Hepatocyte (in vitro differentiated cells): ENCODE data around the gene TNFSF13.

ENCODE experiments used
- EZH2 ChIP-seq: fragments of 200-600 bp; sonication (generic); IDR thresholded peaks from 2 replicates; pipeline ENCODE4 v1.6.1; 2016; ENCODE audit warnings: antibody characterized with exemption, mild to moderate bottlenecking, borderline replicate concordance
- EZH2phosphoT487 ChIP-seq: fragments of 200-600 bp; sonication (generic); IDR thresholded peaks from one replicate; pipeline ENCODE4 v1.6.1; 2018; ENCODE audit warnings: antibody characterized with exemption, mild to moderate bottlenecking, low read depth, moderate library complexity; ENCODE audit not compliant: unreplicated experiment, severe bottlenecking
- TF ChIP-seq, protein P1 (sequence below): fragments of 200-600 bp; sonication (generic); IDR thresholded peaks from 2 replicates; pipeline ENCODE4 v1.5.1; 2016; ENCODE audit warnings: antibody characterized with exemption, mild to moderate bottlenecking; ENCODE audit not compliant: poor library complexity

GRCh38 chr17:7541074-7541621 is 17.4 kb upstream of the TNFSF13 start:
- TF ChIP-seq, protein P1, sequence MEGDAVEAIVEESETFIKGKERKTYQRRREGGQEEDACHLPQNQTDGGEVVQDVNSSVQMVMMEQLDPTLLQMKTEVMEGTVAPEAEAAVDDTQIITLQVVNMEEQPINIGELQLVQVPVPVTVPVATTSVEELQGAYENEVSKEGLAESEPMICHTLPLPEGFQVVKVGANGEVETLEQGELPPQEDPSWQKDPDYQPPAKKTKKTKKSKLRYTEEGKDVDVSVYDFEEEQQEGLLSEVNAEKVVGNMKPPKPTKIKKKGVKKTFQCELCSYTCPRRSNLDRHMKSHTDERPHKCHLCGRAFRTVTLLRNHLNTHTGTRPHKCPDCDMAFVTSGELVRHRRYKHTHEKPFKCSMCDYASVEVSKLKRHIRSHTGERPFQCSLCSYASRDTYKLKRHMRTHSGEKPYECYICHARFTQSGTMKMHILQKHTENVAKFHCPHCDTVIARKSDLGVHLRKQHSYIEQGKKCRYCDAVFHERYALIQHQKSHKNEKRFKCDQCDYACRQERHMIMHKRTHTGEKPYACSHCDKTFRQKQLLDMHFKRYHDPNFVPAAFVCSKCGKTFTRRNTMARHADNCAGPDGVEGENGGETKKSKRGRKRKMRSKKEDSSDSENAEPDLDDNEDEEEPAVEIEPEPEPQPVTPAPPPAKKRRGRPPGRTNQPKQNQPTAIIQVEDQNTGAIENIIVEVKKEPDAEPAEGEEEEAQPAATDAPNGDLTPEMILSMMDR: no peak
- TF ChIP-seq EZH2: no peak
- no peak for TF ChIP-seq EZH2phosphoT487
